ENCODE results near the gene MLPH.

MLPH gene

DNA sequence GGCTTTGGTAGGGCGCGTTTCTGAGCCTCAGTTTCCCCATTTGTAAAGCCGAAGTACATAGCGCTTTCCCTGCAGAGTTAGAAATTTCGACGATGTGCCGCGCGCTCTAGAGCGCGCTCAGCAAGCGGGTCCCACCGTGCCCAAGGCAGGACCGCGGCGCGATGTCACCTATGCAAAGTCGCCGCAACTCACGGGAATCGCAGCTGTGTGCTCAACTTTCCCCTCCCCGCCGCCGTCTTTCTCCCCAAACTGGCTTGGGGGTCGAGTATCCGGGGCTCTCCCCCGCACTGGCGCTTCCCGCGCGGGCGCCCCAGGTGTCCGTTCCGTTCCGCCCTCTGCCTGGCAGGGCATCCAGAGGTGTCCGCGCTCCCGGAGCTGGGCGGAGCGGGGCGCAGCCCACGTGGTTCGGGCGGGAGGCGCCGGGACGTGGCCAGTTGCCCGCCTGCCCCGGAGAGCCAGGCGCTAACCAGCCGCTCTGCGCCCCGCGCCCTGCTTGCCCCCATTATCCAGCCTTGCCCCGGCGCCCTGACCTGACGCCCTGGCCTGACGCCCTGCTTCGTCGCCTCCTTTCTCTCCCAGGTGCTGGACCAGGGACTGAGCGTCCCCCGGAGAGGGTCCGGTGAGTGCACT lies at the start of gene MLPH:
MLPH (plus strand) TSS at position 433 of the 630 bp plus-strand sequence. CDS start 6,176 bp downstream, outside the sequence.
- DNase-seq (ENCODE audit: low spot score) = no peak

DNA sequence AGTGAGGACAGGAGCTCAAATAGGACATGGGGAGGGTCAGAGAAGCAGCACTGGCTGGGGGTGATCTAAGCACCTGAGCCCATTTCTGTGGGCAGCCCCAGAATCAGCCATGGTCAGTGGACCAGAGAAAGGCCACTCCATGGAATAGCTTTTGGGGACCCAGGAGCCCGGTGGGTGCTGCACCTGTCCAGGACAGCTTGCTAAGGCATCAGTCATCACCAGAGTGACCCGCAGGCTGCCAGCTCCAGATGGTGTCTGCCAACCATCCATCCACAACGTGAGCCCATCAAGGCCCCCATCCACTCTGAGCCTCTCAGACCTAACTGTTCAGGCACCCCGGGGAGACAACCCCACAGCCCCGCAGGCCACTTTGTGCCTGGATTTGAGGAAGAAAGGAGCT lies 49.5 kb upstream of the MLPH start:
- no peak for DNase-seq (ENCODE audit: low spot score)

DNA sequence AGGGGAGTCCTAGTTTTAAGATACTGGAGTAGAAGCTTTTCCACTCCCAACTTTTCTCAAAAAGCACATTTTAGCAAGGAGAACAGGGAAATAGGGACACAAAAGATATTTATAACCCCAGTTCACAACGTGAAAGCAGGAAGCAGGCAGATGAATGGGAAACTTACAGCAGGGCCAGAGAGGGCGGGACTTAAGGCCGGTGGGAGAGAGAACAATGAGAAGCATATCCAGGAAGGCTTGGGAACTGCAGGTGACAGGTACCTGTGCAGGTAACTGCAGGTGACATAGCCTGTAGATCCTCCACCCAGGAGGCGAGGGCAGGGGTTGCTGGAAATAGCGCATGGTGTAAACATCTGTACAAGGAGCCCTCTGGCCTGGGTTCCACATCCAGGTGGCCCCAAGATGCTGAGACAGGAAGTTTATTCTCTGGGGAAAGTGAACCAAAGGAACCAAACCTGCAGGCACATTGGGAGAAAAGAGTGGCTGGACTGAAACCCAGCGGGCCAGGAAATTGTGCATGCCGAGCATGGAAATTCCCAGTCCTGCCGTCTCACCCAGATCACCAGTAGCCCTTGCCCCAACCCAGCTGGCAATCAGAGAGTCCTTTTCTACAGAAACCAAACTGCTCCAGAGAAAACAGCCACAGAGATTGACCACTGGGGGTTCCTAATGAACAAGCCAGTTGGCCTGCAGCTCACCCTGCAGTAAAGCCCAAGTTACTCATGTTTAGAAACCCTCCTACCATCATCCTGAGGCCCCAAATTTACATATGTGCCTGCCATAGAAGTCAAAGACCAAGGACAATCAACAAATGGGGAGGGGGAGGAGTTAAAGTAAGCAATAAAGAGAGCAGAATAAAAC lies 48.7 kb upstream of the MLPH start:
- no peak for DNase-seq (ENCODE audit: low spot score)

DNA sequence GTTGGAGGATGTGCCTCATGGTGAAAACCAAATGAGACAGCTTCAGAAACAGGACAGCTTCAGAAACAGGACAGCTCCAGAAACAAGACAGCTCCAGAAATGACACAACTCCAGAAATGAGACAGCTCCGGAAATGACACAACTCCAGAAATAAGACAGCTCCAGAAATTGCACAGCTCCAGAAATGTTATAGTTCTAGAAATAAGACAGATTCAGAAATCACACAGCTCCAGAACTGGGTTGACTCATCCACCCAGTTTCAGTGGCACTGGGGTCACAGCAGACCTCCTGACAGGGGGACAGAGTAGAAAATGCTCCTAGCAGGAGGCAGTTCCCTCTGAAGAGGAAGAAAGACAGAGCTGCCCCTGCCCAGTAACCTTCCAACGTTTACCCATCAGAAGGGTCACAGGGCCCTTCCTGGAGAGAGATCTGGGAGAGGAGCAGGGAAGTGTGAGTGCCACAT lies 46.2 kb upstream of the MLPH start:
- DNase-seq (ENCODE audit: low spot score) = no peak

- no peak for DNase-seq (ENCODE audit: low spot score)
Measured at GRCh38 chr2:237441605-237442274, 45.3 kb upstream of the MLPH start.

GRCh38 chr2:237444071-237444470 lies 43.0 kb upstream of the MLPH start:
- DNase-seq (ENCODE audit: low spot score) = no peak

GRCh38 chr2:237445611-237446337 lies 41.3 kb upstream of the MLPH start:
- DNase-seq (ENCODE audit: low spot score) = no peak

DNA sequence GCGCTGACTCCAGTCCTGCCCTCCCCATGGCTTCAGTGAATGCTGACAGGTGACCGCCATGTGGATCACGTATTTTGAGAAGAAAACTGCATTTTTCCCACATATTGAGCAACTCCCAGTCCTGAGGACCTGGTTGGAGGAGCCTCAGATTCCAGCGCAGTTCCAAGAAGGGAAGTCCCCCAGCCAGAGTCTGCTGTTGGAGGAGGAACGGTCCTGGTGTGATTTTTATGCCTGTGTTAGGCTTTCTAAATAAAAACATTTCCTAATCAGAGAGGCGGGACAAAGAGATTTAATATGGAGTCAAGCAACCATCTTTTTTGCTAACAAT lies 40.7 kb upstream of the MLPH start:
- no peak for DNase-seq (ENCODE audit: low spot score)

GRCh38 chr2:237447496-237447895 lies 39.6 kb upstream of the MLPH start:
- DNase-seq (ENCODE audit: low spot score) = no peak

DNA sequence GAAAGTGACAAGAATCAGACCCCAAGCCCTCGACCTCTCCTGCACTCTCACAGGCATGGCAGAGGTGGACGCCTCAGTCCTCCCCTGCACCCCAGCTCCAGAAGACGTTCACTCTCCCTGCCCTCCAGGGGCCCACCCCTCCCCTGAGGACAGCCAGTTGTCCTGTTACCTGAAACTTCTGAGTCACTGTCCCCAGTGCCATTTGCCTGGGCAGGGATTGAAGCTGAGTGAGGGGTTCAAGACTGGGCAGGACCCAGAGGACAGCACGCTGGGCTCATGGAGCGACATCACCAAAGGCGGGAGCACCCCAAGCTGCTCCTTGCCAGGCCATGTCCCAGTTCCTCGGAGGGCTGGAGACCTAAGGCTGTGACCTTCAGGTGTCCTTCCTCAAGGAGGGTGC lies 38.9 kb upstream of the MLPH start:
- no peak for DNase-seq (ENCODE audit: low spot score)

GRCh38 chr2:237448626-237449025 lies 38.4 kb upstream of the MLPH start:
- no peak for DNase-seq (ENCODE audit: low spot score)

- DNase-seq (ENCODE audit: low spot score) = no peak
Measured at GRCh38 chr2:237449193-237449881, 37.7 kb upstream of the MLPH start.

GRCh38 chr2:237450108-237450507 lies 36.9 kb upstream of the MLPH start:
- no peak for DNase-seq (ENCODE audit: low spot score)

GRCh38 chr2:237450583-237450982 lies 36.5 kb upstream of the MLPH start:
- no peak for DNase-seq (ENCODE audit: low spot score)

DNA sequence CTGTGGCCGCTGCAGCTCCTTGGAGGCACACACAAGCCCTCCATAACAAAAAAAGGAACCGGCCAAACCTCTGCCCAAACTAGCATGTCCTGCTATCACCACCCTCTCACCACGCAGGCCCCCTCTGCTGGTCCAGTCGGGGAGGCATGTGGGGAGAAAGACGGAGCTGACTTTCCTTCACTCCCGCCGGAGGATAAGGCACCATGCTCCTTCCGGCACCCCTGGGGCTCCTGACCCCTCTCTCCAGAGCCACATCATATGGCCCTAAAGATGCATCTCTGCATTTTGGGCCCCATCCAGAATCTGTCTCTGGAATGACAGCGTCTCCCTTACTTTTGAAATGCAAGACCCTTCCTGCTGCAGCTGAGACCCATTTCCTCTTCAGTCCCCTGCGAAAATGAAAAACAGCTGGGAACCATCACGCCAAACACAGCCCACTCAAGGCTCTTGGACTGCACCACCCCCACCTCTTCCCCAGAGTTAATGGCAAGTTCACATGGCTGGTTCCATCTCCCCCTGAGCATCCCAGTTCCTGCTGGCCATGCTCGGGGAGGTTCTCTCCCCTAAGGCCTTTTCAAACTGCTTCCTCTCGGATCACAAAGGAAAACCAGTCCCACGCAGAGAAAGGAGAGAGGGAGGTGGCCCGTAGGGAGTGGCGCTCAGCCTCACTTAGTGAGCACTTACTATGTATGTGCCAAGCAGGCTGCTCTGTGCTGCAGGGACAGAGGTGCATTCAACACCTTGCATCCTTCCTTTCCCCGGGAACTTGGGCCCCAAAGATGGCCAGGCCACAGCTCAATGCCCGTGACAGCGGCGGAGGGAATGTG lies 35.2 kb upstream of the MLPH start:
- DNase-seq (ENCODE audit: low spot score) = no peak

- no peak for DNase-seq (ENCODE audit: low spot score)
Measured at GRCh38 chr2:237452861-237453260, 34.2 kb upstream of the MLPH start.

- no peak for DNase-seq (ENCODE audit: low spot score)
Measured at GRCh38 chr2:237453671-237454070, 33.4 kb upstream of the MLPH start.

- no peak for DNase-seq (ENCODE audit: low spot score)
Measured at GRCh38 chr2:237455764-237456163, 31.3 kb upstream of the MLPH start.

GRCh38 chr2:237456200-237456843 lies 30.7 kb upstream of the MLPH start:
- no peak for DNase-seq (ENCODE audit: low spot score)

DNA sequence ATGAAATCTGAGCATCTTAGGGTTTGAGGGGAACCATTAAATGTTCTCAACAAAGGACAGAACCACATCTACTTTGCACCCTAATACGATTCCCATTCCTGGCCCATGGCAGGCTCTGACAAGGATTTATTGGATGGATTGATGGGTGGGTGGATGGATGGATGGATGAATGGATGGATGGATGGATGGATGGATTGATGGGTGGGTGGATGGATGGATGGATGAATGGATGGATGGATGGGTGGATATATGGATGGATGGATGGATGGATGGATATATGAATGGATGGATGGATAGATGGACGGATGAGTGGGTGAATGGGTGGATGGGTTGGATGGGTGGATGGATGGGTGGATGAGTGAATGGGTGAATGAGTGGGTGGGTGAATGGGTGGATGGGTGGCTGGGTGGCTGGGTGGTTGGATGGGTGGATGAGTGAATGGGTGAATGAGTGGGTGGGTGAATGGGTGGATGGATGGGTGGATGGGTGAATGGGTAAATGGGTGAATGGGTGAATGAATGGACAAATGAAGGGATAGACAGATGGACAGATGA lies 29.6 kb upstream of the MLPH start:
- DNase-seq (ENCODE audit: low spot score) = no peak
